Stimulated activated naive CD4-positive, alpha-beta T cell (primary cell): ENCODE results near the gene STING1.
"Not testable (repeated sequence)": the region's sequence is repeated elsewhere in the genome, so short reads cannot be mapped to it uniquely, and the experiment has no call there.

Experiments
- DNase-seq, 6 experiments: peaks; one replicate each; lab custom pipeline; 2025; lab: John Stamatoyannopoulos, UW

STING1 gene

GRCh38 chr5:139503036-139503817, 20.7 kb upstream of the STING1 start:
- DNase-seq: not testable (repeated sequence)

GRCh38 chr5:139501381-139501780, 18.8 kb upstream of the STING1 start:
- DNase-seq: no peak

- no peak for DNase-seq
These were observed 13.3 kb upstream of the STING1 start for GRCh38 chr5:139495638-139496435.

- DNase-seq: no peak
These were observed 12.3 kb upstream of the STING1 start for GRCh38 chr5:139494832-139495231.

- no peak for DNase-seq
These were observed 11.7 kb upstream of the STING1 start for GRCh38 chr5:139494256-139494655.

DNA sequence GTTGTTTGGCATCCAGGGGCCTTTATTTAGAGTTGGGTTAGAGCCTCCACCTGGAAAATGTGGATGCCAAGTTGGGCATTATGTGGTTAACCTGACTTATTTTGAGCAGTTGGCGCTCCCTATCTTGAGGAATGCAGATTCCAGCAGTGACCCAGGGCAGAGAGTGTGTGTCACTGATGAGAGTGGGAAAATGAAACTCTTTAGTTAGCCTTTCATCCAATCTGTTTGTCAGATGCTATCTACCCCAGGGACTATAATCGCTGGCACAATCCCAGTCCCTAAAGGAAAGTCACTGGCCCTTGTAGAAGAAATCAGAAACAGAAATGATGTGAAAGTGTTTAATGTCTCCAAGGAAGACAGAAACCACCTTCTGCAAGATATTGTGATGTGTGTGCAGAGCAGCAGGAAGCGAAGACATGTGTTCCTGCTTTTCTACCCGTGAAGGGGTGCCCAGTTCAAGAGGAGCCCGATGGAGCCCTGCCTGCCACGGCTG, 10.2 kb upstream of the STING1 start:
- DNase-seq: peak in 2 of 6 experiments; percentile 29 to 37

DNA sequence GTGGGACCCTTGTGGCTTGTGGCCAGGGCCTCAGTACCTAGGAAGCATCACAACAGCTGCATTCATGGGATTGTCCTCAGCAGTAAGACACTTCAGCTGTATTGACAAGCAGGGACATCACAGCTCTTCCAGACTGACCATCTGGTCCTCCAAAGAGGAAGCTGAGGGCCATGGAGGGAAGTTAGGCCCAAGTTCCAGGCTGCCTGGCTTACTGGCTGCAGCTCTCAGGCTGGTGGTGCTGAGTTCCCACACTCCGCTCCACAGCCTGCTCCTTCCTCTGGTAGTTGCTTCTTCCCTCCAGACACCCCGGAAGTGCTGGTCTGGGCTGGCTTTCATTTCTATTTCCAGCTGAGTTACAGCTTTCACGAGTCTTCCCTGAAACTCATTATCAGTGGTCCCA, 5.7 kb upstream of the STING1 start:
- no peak for DNase-seq

- no peak for DNase-seq
These were observed 3.6 kb upstream of the STING1 start for GRCh38 chr5:139486201-139486600.

DNA sequence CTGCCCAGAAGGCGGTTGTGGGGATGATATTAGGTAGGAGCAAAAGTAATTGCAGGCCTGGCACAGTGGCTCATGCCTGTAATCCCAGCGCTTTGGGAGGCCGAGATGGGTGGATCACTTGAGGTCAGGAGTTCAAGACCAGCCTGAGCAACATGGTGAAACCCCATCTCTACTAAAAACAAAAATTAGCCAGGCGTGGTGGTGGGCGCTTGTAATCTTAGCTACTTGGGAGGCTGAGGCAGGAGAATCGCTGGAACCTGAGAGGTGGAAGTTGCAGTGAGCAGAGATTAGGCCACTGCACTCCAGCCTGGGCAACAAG, 291 bp upstream of the STING1 start:
- DNase-seq: not testable (repeated sequence)

DNA sequence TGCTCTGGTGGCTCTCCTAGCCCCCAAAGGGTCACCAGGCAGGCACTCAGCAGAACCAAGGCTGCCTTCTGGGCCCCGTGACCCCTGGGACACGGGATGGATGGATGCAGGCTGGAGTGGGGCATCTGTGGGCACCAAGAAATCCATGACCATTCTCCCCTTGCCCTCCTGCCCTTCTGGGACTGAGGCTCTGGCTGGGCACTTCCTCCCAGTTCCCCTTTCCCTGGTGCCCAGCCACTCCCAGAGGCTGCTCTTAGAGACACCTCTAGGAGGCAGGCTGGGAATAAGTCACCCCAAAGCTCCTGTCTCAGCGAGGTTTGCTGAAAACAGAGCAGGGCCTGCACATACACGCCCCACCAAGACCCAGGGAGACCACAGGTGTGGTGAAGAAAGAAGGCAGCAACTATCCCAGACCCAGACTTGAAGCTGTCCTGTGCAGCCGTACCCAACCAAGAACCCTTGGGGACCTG, 943 bp downstream of the STING1 start:
- peak in 1 of 6 experiments; percentile 54 for DNase-seq

DNA sequence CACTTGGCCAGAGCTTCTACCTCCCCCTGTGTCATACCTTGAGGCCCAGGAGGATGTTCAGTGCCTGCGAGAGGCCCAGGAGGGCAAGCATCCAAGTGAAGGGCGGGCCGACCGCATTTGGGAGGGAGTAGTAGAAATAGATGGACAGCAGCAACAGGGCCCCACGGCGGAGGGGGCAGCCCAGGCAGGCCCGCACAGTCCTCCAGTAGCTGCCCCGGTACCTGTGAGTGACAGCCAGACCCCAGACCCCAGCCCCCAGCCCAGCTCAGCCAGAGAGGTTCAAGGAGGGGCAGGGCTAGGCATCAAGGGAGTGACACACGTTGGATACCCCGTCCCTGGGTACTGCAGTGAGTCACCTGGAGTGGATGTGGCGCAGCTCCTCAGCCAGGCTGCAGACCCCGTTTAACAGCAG, 1.4 kb downstream of the STING1 start:
- peak in 1 of 6 experiments; percentile 3 for DNase-seq

- not testable (repeated sequence) for DNase-seq
These were observed 2.8 kb downstream of the STING1 start for GRCh38 chr5:139479729-139480128.

DNA sequence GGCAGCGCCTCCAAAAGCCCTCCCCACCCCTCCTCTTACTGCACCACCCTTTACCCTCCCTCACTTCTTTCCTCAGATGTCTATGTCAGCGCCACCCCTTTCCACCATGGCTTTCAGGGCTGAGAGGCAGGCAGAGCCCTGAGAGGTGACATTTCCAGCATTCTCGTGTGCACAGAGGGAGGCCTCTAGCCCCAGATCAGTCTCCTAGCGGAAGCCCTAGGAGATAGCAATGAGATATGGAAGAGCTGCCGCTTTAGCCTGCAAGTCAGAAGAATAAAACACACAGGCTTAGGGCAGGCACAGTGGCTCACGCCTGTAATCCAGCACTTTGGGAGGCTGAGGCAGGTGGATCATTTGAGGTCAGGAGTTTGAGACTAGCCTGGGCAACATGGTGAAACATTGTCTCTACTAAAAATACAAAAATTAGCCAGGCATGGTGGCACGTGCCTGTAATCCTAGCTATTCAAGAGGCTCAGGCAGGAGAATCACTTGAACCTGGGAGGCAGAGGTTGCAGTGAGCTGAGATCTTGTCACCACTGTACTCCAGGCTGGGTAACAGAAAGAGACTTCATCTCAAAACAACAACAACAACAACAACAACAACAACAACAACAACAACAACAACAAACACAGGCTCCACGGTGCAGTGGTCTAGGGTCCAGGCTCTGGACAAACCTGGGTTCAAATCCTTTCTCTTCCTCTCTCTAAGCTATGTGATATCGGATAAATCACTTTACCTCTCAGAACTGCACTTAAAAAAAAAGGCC, 3.7 kb downstream of the STING1 start:
- not testable (repeated sequence) for DNase-seq

- DNase-seq: no peak
These were observed 6.5 kb downstream of the STING1 start for GRCh38 chr5:139475865-139476617.

DNA sequence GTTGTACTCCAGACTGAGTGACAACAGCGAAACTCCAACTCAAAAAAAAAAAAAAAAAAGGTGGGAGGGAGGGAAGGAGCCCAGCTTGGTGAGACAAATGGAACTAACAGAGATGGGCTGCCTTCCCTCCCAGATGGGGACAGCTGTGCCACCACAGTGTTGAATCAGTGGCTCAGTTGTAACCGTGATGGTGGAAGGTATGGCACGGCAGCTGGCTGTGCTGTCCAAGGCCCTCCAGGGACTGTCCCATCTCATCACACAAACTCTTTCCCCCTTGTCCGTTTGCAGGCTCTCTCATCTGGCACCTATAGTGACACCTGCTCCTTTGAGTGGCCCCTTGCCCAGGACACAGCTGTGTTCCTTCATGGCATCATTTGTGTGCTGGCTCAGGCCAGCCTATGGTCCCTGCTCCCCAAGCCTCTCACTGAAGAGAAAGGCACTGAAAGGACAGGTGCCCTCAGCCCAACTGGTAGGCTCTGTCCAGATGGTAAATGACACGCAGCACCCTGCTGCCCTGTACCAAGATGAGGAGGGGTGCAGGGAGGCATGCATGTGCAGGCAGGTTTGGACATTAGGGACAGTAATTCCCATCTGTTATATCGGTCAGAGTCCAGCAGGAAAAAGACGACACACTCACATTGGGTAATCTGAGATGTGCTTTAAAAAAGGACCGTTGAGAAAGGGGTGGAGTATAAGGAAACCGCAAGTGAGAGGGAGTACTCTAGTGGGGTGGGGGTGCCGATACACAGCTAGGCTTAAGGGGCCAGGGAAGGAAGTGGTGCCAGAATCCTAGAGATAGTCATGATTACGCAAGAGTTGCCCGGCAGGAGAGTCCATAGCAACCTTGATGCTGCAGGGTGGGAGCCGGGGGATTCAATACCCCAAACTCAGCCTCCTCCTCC, 7.4 kb downstream of the STING1 start:
- peak in 4 of 6 experiments; percentile 7 to 39 (median 30) for DNase-seq

DNA sequence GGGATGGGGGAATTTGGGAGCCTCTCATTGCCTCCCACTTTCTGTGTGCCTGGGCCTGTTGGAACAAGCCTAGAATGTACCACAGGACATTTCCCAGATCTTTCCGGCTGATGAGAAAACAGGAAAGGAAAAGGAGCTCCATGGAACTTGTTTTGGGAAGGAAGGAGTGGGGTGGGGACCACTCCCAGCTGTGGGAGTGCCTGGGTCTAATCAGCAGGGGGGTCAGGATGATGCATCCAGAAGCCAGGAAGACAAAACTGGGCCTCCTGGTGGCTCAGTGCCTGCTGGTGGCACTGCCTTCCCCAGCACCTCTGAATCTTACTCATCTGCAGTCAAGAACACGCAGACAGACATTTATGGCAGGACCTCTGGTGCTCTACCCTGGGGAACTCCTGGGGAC, 9.0 kb downstream of the STING1 start:
- no peak for DNase-seq

- no peak for DNase-seq
These were observed 9.5 kb downstream of the STING1 start for GRCh38 chr5:139473105-139473504.

DNA sequence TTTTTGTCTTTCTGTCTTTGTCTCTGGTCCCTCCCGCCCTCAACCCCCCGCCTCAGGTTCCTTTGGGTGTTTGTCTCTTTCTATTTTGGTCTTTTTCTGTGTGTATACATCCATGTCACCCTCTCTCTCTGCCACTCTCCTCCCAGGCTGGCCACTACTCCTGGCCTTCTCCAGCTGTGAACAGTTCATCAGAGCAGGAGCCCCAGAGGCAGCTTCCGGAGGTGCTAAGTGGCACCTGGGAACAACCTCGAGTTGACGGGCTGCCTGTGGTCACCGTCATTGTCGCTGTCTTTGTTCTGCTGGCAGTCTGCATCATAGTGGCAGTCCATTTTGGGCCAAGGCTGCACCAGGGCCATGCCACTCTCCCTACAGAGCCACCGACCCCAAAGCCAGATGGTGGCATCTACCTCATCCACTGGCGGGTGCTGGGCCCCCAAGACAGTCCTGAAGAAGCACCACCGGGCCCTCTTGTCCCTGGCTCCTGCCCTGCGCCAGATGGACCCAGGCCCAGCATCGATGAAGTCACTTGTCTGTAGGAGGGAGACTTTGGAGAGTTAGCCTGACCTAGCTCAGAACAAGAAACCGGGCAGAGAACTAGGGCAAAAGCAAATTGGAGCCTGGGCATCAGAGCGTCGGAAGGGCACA, 10.1 kb downstream of the STING1 start:
- no peak for DNase-seq

DNA sequence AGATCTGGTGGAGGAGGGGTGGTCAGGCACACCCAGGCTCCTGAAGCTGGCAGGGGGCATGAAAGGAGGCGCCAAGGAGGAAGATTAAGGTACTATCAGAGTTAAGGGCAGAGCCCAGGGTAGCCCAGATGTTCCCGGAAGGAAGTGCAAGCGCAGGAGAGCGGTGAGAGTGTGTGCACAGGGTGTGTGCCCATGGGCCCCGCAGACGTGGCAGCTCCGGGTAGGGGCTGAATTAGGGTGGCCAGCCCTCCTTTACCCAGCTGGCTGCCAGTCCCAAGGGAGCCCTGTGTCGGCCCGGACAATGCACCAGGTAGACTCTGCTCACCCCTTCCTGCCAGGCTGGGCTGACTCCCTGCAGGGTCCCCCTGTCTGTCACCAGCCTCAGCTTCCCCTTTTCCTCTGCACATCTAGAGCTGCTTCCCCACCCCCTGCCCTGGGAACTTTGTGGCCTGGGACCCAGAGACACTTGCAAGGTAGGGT, 11.7 kb downstream of the STING1 start, which contains the start of gene SMIM33:
SMIM33 (plus strand) TSS at position 184 of the 480 bp plus-strand sequence; CDS start at position 302, 118 bp downstream.
- peak in 5 of 6 experiments; percentile 7 to 49 (median 27) for DNase-seq
